Activated T-cell treated with anti-CD3 and anti-CD28 coated beads for 24 hours (primary cell): ENCODE measurements around the gene EEFSEC.

Experiments
- DNase-seq: peaks from one replicate; pipeline ENCODE4 v3.0.0-alpha.2; 2020; ENCODE audit warnings: low read depth

The EEFSEC gene

GRCh38 chr3:128334766-128335165, 181.5 kb downstream of the EEFSEC start:
- no peak for DNase-seq

- no peak for DNase-seq
Observed at GRCh38 chr3:128335621-128336296, 182.5 kb downstream of the EEFSEC start.

- DNase-seq: no peak
Observed at GRCh38 chr3:128336337-128337156, 183.3 kb downstream of the EEFSEC start.

- DNase-seq: no peak
Observed at GRCh38 chr3:128337305-128337704, 184.0 kb downstream of the EEFSEC start.

GRCh38 chr3:128338536-128339330, 185.5 kb downstream of the EEFSEC start:
- no peak for DNase-seq

GRCh38 chr3:128339491-128340012, 186.3 kb downstream of the EEFSEC start:
- DNase-seq: no peak

GRCh38 chr3:128340198-128340903, 187.1 kb downstream of the EEFSEC start:
- no peak for DNase-seq

GRCh38 chr3:128340904-128341555, 187.7 kb downstream of the EEFSEC start:
- DNase-seq: no peak

GRCh38 chr3:128341659-128342395, 188.5 kb downstream of the EEFSEC start:
- no peak for DNase-seq

GRCh38 chr3:128342701-128343180, 189.5 kb downstream of the EEFSEC start:
- DNase-seq: no peak

GRCh38 chr3:128343287-128344051, 190.2 kb downstream of the EEFSEC start:
- DNase-seq: no peak

- no peak for DNase-seq
Observed at GRCh38 chr3:128344052-128344735, 190.9 kb downstream of the EEFSEC start.

GRCh38 chr3:128345196-128345595, 191.9 kb downstream of the EEFSEC start:
- DNase-seq: no peak

GRCh38 chr3:128346562-128346961, 193.3 kb downstream of the EEFSEC start:
- DNase-seq: no peak

- DNase-seq: no peak
Observed at GRCh38 chr3:128347282-128347681, 194.0 kb downstream of the EEFSEC start.

- DNase-seq: no peak
Observed at GRCh38 chr3:128348075-128348474, 194.8 kb downstream of the EEFSEC start.

- DNase-seq: no peak
Observed at GRCh38 chr3:128348805-128349531, 195.7 kb downstream of the EEFSEC start.

- DNase-seq: no peak
Observed at GRCh38 chr3:128349963-128350599, 196.8 kb downstream of the EEFSEC start.
